Loucy (cell line): ENCODE measurements around the gene NIPAL4.

Source experiments
- H2AFZ ChIP-seq: fragments of 200-600 bp; sonication (generic); 2 replicates; pipeline ENCODE4 v1.6.0; 2016; ENCODE audit warnings: antibody characterized with exemption, mild to moderate bottlenecking, low read length, moderate library complexity
- H3F3A ChIP-seq: fragments of 200-600 bp; 2 replicates; pipeline ENCODE4 v1.6.0; 2016; ENCODE audit warnings: antibody characterized with exemption, low read depth, mild to moderate bottlenecking
- H3K27me3 ChIP-seq: fragments of 200-600 bp; sonication (generic); 2 replicates; pipeline ENCODE4 v1.6.1; 2014; ENCODE audit warnings: low read length, mild to moderate bottlenecking; ENCODE audit not compliant: insufficient read depth, poor library complexity, severe bottlenecking
- H3K36me3 ChIP-seq: fragments of 200-600 bp; sonication (generic); 2 replicates; pipeline ENCODE4 v1.6.1; 2016; ENCODE audit warnings: low read length; ENCODE audit not compliant: insufficient read depth
- H3K4me1 ChIP-seq: fragments of 200-600 bp; sonication (generic); 2 replicates; pipeline ENCODE4 v1.5.1; 2014; ENCODE audit warnings: low read length, mild to moderate bottlenecking; ENCODE audit not compliant: insufficient read depth, poor library complexity, severe bottlenecking
- H3K4me2 ChIP-seq: fragments of 200-600 bp; sonication (generic); 2 replicates; pipeline ENCODE4 v1.6.0; 2014; ENCODE audit warnings: antibody characterized with exemption, low read length, low read depth, mild to moderate bottlenecking; ENCODE audit not compliant: poor library complexity, severe bottlenecking
- H3K4me3 ChIP-seq: fragments of 200-600 bp; sonication (generic); 2 replicates; pipeline ENCODE4 v1.5.1; 2014; ENCODE audit warnings: low read length, mild to moderate bottlenecking, mixed read lengths; ENCODE audit not compliant: poor library complexity, severe bottlenecking
- H3K79me2 ChIP-seq: fragments of 200-600 bp; sonication (generic); 2 replicates; pipeline ENCODE4 v1.6.1; 2014; ENCODE audit warnings: low read length; ENCODE audit not compliant: insufficient read depth
- H3K9ac ChIP-seq: fragments of 200-600 bp; sonication (generic); 2 replicates; pipeline ENCODE4 v1.6.0; 2014; ENCODE audit warnings: mild to moderate bottlenecking, low read depth, low read length, moderate library complexity; ENCODE audit not compliant: poor library complexity, severe bottlenecking
- H3K9me2 ChIP-seq: fragments of 200-600 bp; sonication (generic); replicated peaks from 2 replicates; pipeline ENCODE4 v1.6.1; 2016; ENCODE audit warnings: low read depth, low read length, mixed read lengths
- H3K9me3 ChIP-seq: fragments of 200-600 bp; sonication (generic); 2 replicates; pipeline ENCODE4 v1.6.1; 2014; ENCODE audit warnings: mild to moderate bottlenecking, antibody characterized with exemption, low read length, low read depth; ENCODE audit not compliant: insufficient read depth
- H4K20me1 ChIP-seq: fragments of 200-600 bp; sonication (generic); 2 replicates; pipeline ENCODE4 v1.6.0; 2014; ENCODE audit warnings: antibody characterized with exemption, low read length, mild to moderate bottlenecking; ENCODE audit not compliant: insufficient read depth, poor library complexity, severe bottlenecking
- CTCF ChIP-seq: fragments of 200-600 bp; sonication (generic); conservative IDR thresholded peaks from 2 replicates; pipeline ENCODE4 v1.5.1; 2014; ENCODE audit warnings: mild to moderate bottlenecking, antibody characterized with exemption, low read length
- EZH2phosphoT487 ChIP-seq: fragments of 200-600 bp; IDR thresholded peaks from 2 replicates; pipeline ENCODE4 v1.6.1; 2018; ENCODE audit warnings: antibody characterized with exemption, mild to moderate bottlenecking, moderate library complexity, borderline replicate concordance

NIPAL4 gene

GRCh38 chr5:157506981-157507780, 47.2 kb downstream of the NIPAL4 start:
- Histone ChIP-seq H3K9ac (no peak overlapping the region), H3K9me2 (no peaks in the 10 kb centered on the region), H3K4me3 (no peak overlapping the region), H2AFZ (no peak overlapping the region), H3K4me2 (no peak overlapping the region), H3K79me2 (no peaks in the 10 kb centered on the region), H3K9me3 (no peaks in the 10 kb centered on the region), H3F3A (no peaks in the 10 kb centered on the region), H3K27me3 (no peaks in the 10 kb centered on the region), H3K4me1 (peaks cover 4% of the 10 kb centered on the region), H4K20me1 (no peaks in the 10 kb centered on the region), H3K36me3 (no peaks in the 10 kb centered on the region)
- no peak for TF ChIP-seq EZH2phosphoT487

- Histone ChIP-seq H2AFZ (no peak overlapping the region), H3K79me2 (no peaks in the 10 kb centered on the region), H3K9me3 (no peaks in the 10 kb centered on the region), H3K4me1 (no peaks in the 10 kb centered on the region), H3K36me3 (no peaks in the 10 kb centered on the region), H3K9me2 (no peaks in the 10 kb centered on the region), H3F3A (no peaks in the 10 kb centered on the region), H3K4me3 (no peak overlapping the region), H3K27me3 (no peaks in the 10 kb centered on the region), H3K4me2 (no peak overlapping the region), H4K20me1 (no peaks in the 10 kb centered on the region), H3K9ac (no peak overlapping the region)
- TF ChIP-seq CTCF = no peak
- no peak for TF ChIP-seq EZH2phosphoT487
These were observed 49.1 kb downstream of the NIPAL4 start for GRCh38 chr5:157509093-157509492.

DNA sequence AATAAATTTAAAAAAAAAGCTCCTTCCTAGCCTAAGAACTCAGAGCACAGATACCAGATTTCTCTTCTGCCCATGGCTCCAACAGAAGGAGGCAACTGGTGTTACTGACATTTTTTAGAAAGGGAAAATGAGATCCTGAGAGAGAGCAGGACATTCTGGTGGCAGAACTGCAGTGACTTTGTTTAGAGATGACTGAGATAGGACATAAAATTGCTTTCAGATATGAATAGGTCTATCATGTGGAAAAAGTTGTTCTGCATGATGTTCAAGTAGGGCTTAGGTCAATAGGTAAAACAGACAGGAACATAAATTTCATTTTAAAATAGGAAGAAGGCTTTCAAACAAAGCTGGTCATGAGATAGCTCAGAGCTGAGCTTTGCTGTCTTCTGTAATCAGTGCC, 49.6 kb downstream of the NIPAL4 start:
- Histone ChIP-seq H3K79me2 (no peaks in the 10 kb centered on the region), H3K9ac (no peak overlapping the region), H3K4me1 (no peaks in the 10 kb centered on the region), H3K36me3 (no peaks in the 10 kb centered on the region), H3K9me3 (no peaks in the 10 kb centered on the region), H2AFZ (no peak overlapping the region), H3K4me2 (no peak overlapping the region), H3F3A (no peaks in the 10 kb centered on the region), H4K20me1 (no peaks in the 10 kb centered on the region), H3K9me2 (no peaks in the 10 kb centered on the region), H3K27me3 (no peaks in the 10 kb centered on the region), H3K4me3 (no peak overlapping the region)
- TF ChIP-seq EZH2phosphoT487 (no peak), CTCF (no peak)

GRCh38 chr5:157510682-157511081, 50.7 kb downstream of the NIPAL4 start:
- no peak overlapping the region for H3K9ac ChIP-seq
- H3K9me3 ChIP-seq = no peaks in the 10 kb centered on the region
- H3K79me2 ChIP-seq = no peaks in the 10 kb centered on the region
- H3F3A ChIP-seq = no peaks in the 10 kb centered on the region
- H2AFZ ChIP-seq = no peak overlapping the region
- H3K27me3 ChIP-seq = no peaks in the 10 kb centered on the region
- H3K4me2 ChIP-seq = no peak overlapping the region
- H3K4me1 ChIP-seq = no peaks in the 10 kb centered on the region
- H3K9me2 ChIP-seq = no peaks in the 10 kb centered on the region
- no peaks in the 10 kb centered on the region for H4K20me1 ChIP-seq
- H3K4me3 ChIP-seq = no peak overlapping the region
- H3K36me3 ChIP-seq = no peaks in the 10 kb centered on the region
- no peak for TF ChIP-seq EZH2phosphoT487
- no peak for TF ChIP-seq CTCF
